BE2C (cell line): ENCODE results near the gene IGFBP7.
"Not testable (repeated sequence)": the region's sequence is repeated elsewhere in the genome, so short reads cannot be mapped to it uniquely, and the experiment has no call there.

Experiments used
- DNase-seq: peaks from one replicate; pipeline ENCODE4 v3.0.0-alpha.2; 2020
- H3K27me3 ChIP-seq: fragments of 250-450 bp; sonication (Bioruptor Pico); 2 replicates; pipeline ENCODE4 v1.5.1; 2020; ENCODE audit warnings: mild to moderate bottlenecking
- H3K36me3 ChIP-seq: fragments of 250-450 bp; sonication (Bioruptor Pico); 2 replicates; pipeline ENCODE4 v1.5.1; 2020; ENCODE audit warnings: mild to moderate bottlenecking
- H3K4me1 ChIP-seq: fragments of 250-450 bp; sonication (Bioruptor Pico); 2 replicates; pipeline ENCODE4 v1.5.1; 2020
- H3K4me3 ChIP-seq: 2 replicates; pipeline ENCODE4 v1.5.1; 2011; ENCODE audit warnings: low read depth, low read length
- H3K9me3 ChIP-seq: fragments of 250-450 bp; sonication (Bioruptor Pico); 2 replicates; pipeline ENCODE4 v1.5.1; 2020
- TF ChIP-seq, protein P1 (sequence below): IDR thresholded peaks from 2 replicates; pipeline ENCODE4 v1.5.1; 2012; ENCODE audit warnings: mild to moderate bottlenecking, low read depth, low read length

IGFBP7 gene

DNA sequence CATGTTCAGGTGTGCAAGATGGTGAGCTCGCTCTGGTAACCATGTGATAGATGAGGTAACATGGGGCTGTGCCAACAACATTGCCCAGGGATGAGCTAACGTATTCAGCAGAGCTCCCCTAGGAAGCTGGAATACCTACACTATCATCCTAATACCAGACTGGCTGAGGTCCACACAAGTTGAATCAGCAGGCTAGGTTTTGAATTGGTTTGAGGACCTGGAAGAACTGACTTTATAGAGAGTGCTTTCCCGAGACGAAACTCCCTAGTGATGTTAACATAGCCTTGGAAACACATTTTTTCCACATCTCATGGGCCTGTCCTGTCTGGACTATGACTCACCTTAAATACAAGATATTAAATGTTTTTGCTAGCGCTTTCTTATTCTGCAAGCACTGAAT is 56.7 kb downstream of the IGFBP7 start:
- H3K36me3 ChIP-seq = no peaks in the 10 kb centered on the region
- no peaks in the 10 kb centered on the region for H3K27me3 ChIP-seq
- no peak for DNase-seq
- TF ChIP-seq, protein P1, sequence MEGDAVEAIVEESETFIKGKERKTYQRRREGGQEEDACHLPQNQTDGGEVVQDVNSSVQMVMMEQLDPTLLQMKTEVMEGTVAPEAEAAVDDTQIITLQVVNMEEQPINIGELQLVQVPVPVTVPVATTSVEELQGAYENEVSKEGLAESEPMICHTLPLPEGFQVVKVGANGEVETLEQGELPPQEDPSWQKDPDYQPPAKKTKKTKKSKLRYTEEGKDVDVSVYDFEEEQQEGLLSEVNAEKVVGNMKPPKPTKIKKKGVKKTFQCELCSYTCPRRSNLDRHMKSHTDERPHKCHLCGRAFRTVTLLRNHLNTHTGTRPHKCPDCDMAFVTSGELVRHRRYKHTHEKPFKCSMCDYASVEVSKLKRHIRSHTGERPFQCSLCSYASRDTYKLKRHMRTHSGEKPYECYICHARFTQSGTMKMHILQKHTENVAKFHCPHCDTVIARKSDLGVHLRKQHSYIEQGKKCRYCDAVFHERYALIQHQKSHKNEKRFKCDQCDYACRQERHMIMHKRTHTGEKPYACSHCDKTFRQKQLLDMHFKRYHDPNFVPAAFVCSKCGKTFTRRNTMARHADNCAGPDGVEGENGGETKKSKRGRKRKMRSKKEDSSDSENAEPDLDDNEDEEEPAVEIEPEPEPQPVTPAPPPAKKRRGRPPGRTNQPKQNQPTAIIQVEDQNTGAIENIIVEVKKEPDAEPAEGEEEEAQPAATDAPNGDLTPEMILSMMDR = no peak
- H3K9me3 ChIP-seq = no peaks in the 10 kb centered on the region
- peaks cover 6% of the 10 kb centered on the region for H3K4me1 ChIP-seq
- H3K4me3 ChIP-seq = no peak overlapping the region

DNA sequence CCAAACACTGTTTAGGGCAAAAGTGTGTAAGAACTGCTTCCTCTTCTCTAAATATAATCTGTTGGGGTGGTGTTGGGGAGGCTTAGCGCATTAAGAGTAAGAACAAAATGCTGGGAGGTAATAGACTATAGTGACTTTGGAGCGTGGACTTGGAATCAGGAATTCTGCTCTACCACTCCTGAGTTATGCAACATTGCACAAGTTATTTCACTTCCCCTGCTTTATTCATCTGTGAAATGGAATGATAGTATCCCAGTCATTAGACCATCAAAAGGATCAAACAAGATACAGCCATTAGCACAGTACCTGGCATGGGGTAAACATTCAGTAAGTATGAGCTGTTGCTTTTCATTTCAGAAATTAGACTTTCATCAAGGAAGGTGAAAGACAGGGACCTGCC is 58.7 kb downstream of the IGFBP7 start:
- no peaks in the 10 kb centered on the region for H3K27me3 ChIP-seq
- no peaks in the 10 kb centered on the region for H3K9me3 ChIP-seq
- DNase-seq = no peak
- no peak overlapping the region for H3K4me3 ChIP-seq
- peaks cover 6% of the 10 kb centered on the region for H3K4me1 ChIP-seq
- TF ChIP-seq, protein P1 = no peak
- H3K36me3 ChIP-seq = no peaks in the 10 kb centered on the region

DNA sequence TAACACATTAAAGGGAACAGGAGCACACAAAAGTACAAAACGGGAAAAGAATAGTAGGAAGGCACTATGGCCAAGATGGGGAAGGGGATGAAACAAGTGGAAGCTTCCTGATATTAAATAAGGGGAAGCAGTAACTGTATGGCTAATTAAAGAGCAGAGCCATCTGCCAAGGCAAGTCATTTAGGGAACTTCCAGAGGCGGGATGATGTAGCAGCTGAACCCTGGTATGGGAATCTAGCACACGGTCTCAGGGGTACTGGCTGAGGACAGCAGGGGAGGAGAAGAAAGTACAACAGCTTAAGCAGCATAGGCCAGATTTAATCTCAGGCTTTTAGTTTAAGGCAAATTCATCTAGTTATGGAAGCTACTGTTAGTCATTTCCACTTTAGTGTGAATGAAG is 59.1 kb downstream of the IGFBP7 start:
- no peak for DNase-seq
- no peaks in the 10 kb centered on the region for H3K36me3 ChIP-seq
- H3K9me3 ChIP-seq = no peaks in the 10 kb centered on the region
- H3K4me3 ChIP-seq = no peak overlapping the region
- peaks cover 1% of the 10 kb centered on the region for H3K4me1 ChIP-seq
- H3K27me3 ChIP-seq = no peaks in the 10 kb centered on the region
- TF ChIP-seq, protein P1 = no peak

DNA sequence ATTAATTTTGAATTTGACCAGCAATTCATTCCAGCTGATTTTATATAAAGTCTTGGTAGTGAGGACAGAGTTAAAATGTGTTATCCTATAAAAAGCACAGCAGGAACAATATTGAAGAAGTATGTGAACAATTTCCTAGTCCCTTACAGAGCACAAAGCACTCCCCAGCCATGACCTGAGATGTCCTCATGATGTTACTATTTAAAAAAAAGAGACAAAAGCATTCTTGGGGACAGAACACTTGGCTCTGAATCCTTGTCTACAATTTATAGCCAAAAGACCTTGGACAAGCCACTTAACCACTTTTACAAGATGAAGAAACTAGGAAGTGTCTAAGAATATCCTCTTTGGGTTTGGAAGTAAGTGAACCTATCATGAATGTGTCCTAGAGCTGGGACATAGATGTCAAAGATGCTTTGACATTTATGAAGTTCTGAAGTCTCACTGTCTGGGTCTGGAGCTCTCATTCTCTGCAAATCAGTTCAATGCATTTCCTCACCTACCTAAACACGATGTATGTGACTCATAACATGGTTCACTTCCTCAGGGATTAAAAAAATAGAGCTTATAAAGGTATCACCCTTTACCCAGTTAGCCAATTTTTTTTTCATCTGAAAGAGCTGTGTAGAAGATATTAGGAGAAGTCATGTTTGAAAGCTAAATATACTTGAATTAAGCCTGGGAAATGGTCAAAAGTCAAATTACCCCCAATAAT is 61.4 kb downstream of the IGFBP7 start:
- no peaks in the 10 kb centered on the region for H3K36me3 ChIP-seq
- no peak for DNase-seq
- no peak overlapping the region for H3K4me3 ChIP-seq
- no peaks in the 10 kb centered on the region for H3K27me3 ChIP-seq
- H3K4me1 ChIP-seq = no peaks in the 10 kb centered on the region
- TF ChIP-seq, protein P1 = no peak
- H3K9me3 ChIP-seq = no peaks in the 10 kb centered on the region

DNA sequence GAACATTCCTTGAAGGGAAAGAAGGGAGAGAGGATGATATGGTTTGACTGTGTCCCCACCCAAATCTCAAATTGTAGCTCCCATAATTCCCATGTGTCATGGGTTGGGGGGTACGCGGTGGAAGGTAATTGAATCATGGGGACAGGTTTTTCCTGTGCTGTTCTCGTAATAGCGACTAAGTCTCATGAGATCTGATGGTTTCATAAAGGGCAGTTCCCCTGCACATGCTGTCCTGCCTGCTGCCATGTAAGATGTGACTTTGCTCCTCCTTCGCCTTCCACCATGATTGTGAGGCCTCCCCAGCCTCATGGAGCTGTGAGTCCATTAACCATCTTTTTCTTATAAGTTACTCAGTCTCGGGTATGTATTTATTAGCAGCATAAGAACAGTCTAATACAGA is 63.1 kb downstream of the IGFBP7 start:
- not testable (repeated sequence) for H3K4me3 ChIP-seq, H3K4me1 ChIP-seq, H3K27me3 ChIP-seq

DNA sequence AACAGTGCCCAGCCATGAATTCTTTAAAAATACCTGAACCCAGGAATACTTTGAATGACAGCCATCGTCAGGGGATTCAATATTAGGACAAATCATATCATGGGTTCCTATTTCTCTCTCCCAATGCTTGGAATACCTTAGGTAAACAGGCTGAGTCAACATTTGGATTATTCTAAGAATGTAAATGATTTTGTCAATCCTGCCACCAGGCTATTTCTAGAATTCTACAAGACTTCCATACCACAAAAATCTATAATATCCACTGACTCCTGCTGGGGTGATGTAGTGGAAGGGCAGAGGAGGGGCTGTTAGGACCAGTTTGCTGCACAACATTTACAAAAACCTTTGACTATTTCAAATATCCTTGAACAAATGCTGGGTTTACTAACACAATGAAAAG is 65.2 kb downstream of the IGFBP7 start:
- Histone ChIP-seq H3K4me3 (no peak overlapping the region), H3K9me3 (no peaks in the 10 kb centered on the region), H3K36me3 (no peaks in the 10 kb centered on the region), H3K27me3 (no peaks in the 10 kb centered on the region), H3K4me1 (no peaks in the 10 kb centered on the region; the same call in 1 of the 2 replicates)
- DNase-seq = no peak
- TF ChIP-seq, protein P1 = no peak

More for the DNA sequence above, 63.1 kb downstream of the IGFBP7 start:
- H3K9me3 ChIP-seq, H3K36me3 ChIP-seq, DNase-seq: not testable (repeated sequence)
